Left lung (tissue), 10 donors: Measurements from ENCODE around the gene MRPS18A. TPM values are rescaled to one million over a fixed set of nuclear protein-coding genes. Genes with fewer than 3 reads are reported as not detected.
A peak's percentile ranks its signal among the peaks of the same experiment; 100 is the strongest.
"Not testable (repeated sequence)": the region's sequence is repeated elsewhere in the genome, so short reads cannot be mapped to it uniquely, and the experiment has no call there.

Experiments
- ATAC-seq: fragments of 200-7000 bp; cut with Tn5 transposase; one replicate; pipeline ENCODE4 v1.9.1; 2020; ENCODE audit warnings: moderate library complexity
- DNase-seq, 4 donors: peaks; one replicate each; pipeline ENCODE4 v3.0.0-alpha.2; 2013 to 2020
- H3K27ac ChIP-seq, 2 donors: fragments of 200-600 bp; sonication (generic) in 1 of 2; one replicate each; pipeline versions ENCODE4 v1.5.0 to v1.8.0; 2020 to 2021
- H3K27me3 ChIP-seq, 2 donors: fragments of 200-600 bp; sonication (generic) in 1 of 2; one replicate each; pipeline versions ENCODE4 v1.5.0 to v1.8.0; 2020 to 2021
- H3K36me3 ChIP-seq, 2 donors: fragments of 200-600 bp; sonication (generic) in 1 of 2; one replicate each; pipeline versions ENCODE4 v1.5.0 to v1.8.0; 2020 to 2021
- H3K4me1 ChIP-seq, 2 donors: fragments of 200-600 bp; one replicate each; pipeline ENCODE4 v1.8.0; 2021
- H3K4me3 ChIP-seq, 2 donors: fragments of 200-600 bp; sonication (generic) in 1 of 2; one replicate each; pipeline versions ENCODE4 v1.5.0 to v1.8.0; 2020 to 2021; ENCODE audit warnings: mild to moderate bottlenecking in 1 of 2
- H3K9me3 ChIP-seq, 2 donors: fragments of 200-600 bp; sonication (generic) in 1 of 2; one replicate each; pipeline versions ENCODE4 v1.5.0 to v1.8.0; 2020 to 2021
- CTCF ChIP-seq, 2 donors: fragments of 200-600 bp; sonication (generic) in 1 of 2; IDR thresholded peaks; one replicate each; pipeline versions ENCODE4 v1.5.0 to v1.8.0; 2021; ENCODE audit warnings: antibody characterized with exemption in 2 of 2
- intact Hi-C, 2 donors: fragments of 100-400 bp; cut with DNase I; formaldehyde crosslinking; loops; one replicate each; pipeline versions ENCODE4 v1.11.2 to v1.14.2; 2022
- polyA plus RNA-seq, 6 donors: library from polyadenylated mRNA; unstranded; fragments of 120-200 nt; gene quantifications; one replicate each; pipeline ENCODE4 v1.2.1, GENCODE V29; 2013; ENCODE audit not compliant: insufficient read length in 6 of 6
- total RNA-seq, 2 donors: library from RNA; stranded (reverse); fragmentation: NEBNext Ultra II Directional; extraction: Animal tissue kit (Norgen Biotek cat#: 25700); gene quantifications; one replicate each; pipeline ENCODE4 v1.2.1, GENCODE V29; 2021
- donor health status: DM: no; HTN: yes; CAD: no.
- donor health status: DM: no; HTN: no; CAD: no.

Gene MRPS18A
- total and polyA plus RNA-seq, 8 donors: 27.0 to 45.0 (median 38.0) TPM

- H3K36me3 ChIP-seq: no peaks in the 10 kb centered on the region
- no peak for TF ChIP-seq CTCF (IDR thresholded peaks at IDR 0.05)
- intact Hi-C loops: no loop called here
- DNase-seq: no peak
- no peaks in the 10 kb centered on the region for H3K4me1 ChIP-seq
- H3K27ac ChIP-seq: no peak overlapping the region
- peaks cover 0 to 5% of the 10 kb centered on the region in 2 donors for H3K9me3 ChIP-seq
- no peaks in the 10 kb centered on the region for H3K27me3 ChIP-seq
- ATAC-seq: no peak
- H3K4me3 ChIP-seq: no peak overlapping the region
These were observed 29.4 kb downstream of the MRPS18A start for GRCh38 chr6:43658161-43658560.

- Histone ChIP-seq H3K27ac (no peak overlapping the region), H3K36me3 (no peaks in the 10 kb centered on the region), H3K4me3 (no peak overlapping the region), H3K9me3 (peaks cover 0 to 5% of the 10 kb centered on the region in 2 donors), H3K4me1 (no peaks in the 10 kb centered on the region), H3K27me3 (no peaks in the 10 kb centered on the region)
- ATAC-seq: no peak
- intact Hi-C loops: no loop called here
- no peak for DNase-seq
- no peak for TF ChIP-seq CTCF (IDR thresholded peaks at IDR 0.05)
These were observed 30.3 kb downstream of the MRPS18A start for GRCh38 chr6:43657221-43657802.

- H3K27ac ChIP-seq, H3K36me3 ChIP-seq, DNase-seq, intact Hi-C loops, H3K4me3 ChIP-seq, H3K4me1 ChIP-seq, ATAC-seq, H3K9me3 ChIP-seq, H3K27me3 ChIP-seq: not testable (repeated sequence)
These were observed 34.8 kb downstream of the MRPS18A start for GRCh38 chr6:43652822-43653221.

GRCh38 chr6:43648248-43648647, 39.3 kb downstream of the MRPS18A start:
- intact Hi-C loops: no loop called here
- TF ChIP-seq CTCF (IDR thresholded peaks at IDR 0.05): no peak
- no peak for DNase-seq
- no peak overlapping the region for H3K4me3 ChIP-seq
- no peak overlapping the region for H3K27ac ChIP-seq
- H3K9me3 ChIP-seq: no peaks in the 10 kb centered on the region
- no peaks in the 10 kb centered on the region for H3K36me3 ChIP-seq
- peaks cover 3 to 7% of the 10 kb centered on the region in 2 donors for H3K4me1 ChIP-seq
- no peak for ATAC-seq
- H3K27me3 ChIP-seq: no peaks in the 10 kb centered on the region

- TF ChIP-seq CTCF (IDR thresholded peaks at IDR 0.05): no peak
- ATAC-seq: no peak
These were observed 40.0 kb downstream of the MRPS18A start for GRCh38 chr6:43647613-43648012.

GRCh38 chr6:43645613-43645964, 42.0 kb downstream of the MRPS18A start:
- Histone ChIP-seq H3K4me1 (peaks cover 3 to 7% of the 10 kb centered on the region in 2 donors), H3K27me3 (no peaks in the 10 kb centered on the region), H3K27ac (peak overlapping the region in 1 of 2 donors; percentile 78), H3K4me3 (peak overlapping the region; percentile 27 to 58), H3K36me3 (peaks cover 0 to 23% of the 10 kb centered on the region in 2 donors), H3K9me3 (no peaks in the 10 kb centered on the region)
- intact Hi-C loops: no loop called here
- ATAC-seq: peak; percentile 4
- no peak for DNase-seq
- TF ChIP-seq CTCF (IDR thresholded peaks at IDR 0.05): no peak

More at GRCh38 chr6:43647613-43648012, 40.0 kb downstream of the MRPS18A start:
- H3K27me3 ChIP-seq: no peaks in the 10 kb centered on the region
- H3K27ac ChIP-seq: no peak overlapping the region
- H3K9me3 ChIP-seq: no peaks in the 10 kb centered on the region
- no peak overlapping the region for H3K4me3 ChIP-seq
- peaks cover 3 to 7% of the 10 kb centered on the region in 2 donors for H3K4me1 ChIP-seq
- peaks cover 0 to 2% of the 10 kb centered on the region in 2 donors for H3K36me3 ChIP-seq
- no peak for DNase-seq
- intact Hi-C loops: no loop called here
